Uterus (tissue), 2 donors: ENCODE data around the gene IFI16.

ENCODE experiments used
- CTCF ChIP-seq, 4 experiments: fragments of 200-600 bp in 2 of 4; fragments of 450-650 bp in 2 of 4; sonication (generic) in 2 of 4; IDR thresholded peaks; one replicate each; pipeline ENCODE4 v1.5.1; 2016 to 2019; ENCODE audit warnings: antibody characterized with exemption in 4 of 4, mild to moderate bottlenecking in 2 of 4, moderate library complexity in 1 of 4
- POLR2A ChIP-seq, 2 donors: fragments of 450-650 bp; IDR thresholded peaks; one replicate each; pipeline ENCODE4 v1.6.1; 2016; ENCODE audit warnings: antibody characterized with exemption in 2 of 2, mild to moderate bottlenecking in 1 of 2, moderate library complexity in 1 of 2

GRCh38 chr1:159100589-159100988 is 90.9 kb downstream of the IFI16 start:
- TF ChIP-seq POLR2A (IDR thresholded peaks at IDR 0.05) = no peak
- no peak for TF ChIP-seq CTCF (IDR thresholded peaks at IDR 0.05)
